Parietal lobe (tissue), 2 donors: ENCODE measurements around the gene TBC1D26. TPM values are rescaled to one million over a fixed set of nuclear protein-coding genes. Genes with fewer than 3 reads are reported as not detected.

Experiments used
- small RNA-seq: library from RNA; depleted of rRNA; stranded (forward); fragments of <200 nt; gene quantifications from one replicate; pipeline ENCODE3, GENCODE V24; 2014; ENCODE audit warnings: low replicate concordance
- total RNA-seq: library from RNA; depleted of rRNA; stranded (reverse); fragments of >200 nt; gene quantifications from one replicate; pipeline ENCODE4 v1.2.3, GENCODE V29; 2014

TBC1D26 gene
- 4.4 TPM for total RNA-seq

GRCh38 chr17:15731900-15732299 is at the start of gene TBC1D26:
Gene TBC1D26, plus strand, starts transcription at chr17:15732283. Its CDS starts 3,066 bp downstream, at chr17:15735349.

GRCh38 chr17:15683824-15684478 is 48.1 kb upstream of the TBC1D26 start, which contains the start of gene TRIM16:
Gene TRIM16, minus strand, starts transcription at chr17:15684311. Its CDS starts 32,702 bp downstream, at chr17:15651609.

GRCh38 chr17:15699413-15699924 is 32.6 kb upstream of the TBC1D26 start, which contains the start of gene ZNF286A:
Gene ZNF286A, plus strand, starts transcription at chr17:15699752. Its CDS starts 578 bp downstream, at chr17:15700330.

Small RNA genes within 50 kb of the gene (small RNA-seq; reads per million reads assigned to genes)
- gene AC015922.1 (not detected), gene RNA5SP436 (not detected)

Other genes starting within 250 kb of the TBC1D26 start
- gene TVP23C, start 168.8 kb upstream of the TBC1D26 start, total RNA-seq, result 169 TPM
- 3.1 TPM for gene FBXW10B, start 112.6 kb upstream of the TBC1D26 start, total RNA-seq
- gene TRIM16, start 48.0 kb upstream of the TBC1D26 start, total RNA-seq, result 44.1 TPM
- 189 TPM for gene ZNF286A, start 32.5 kb upstream of the TBC1D26 start, total RNA-seq
- gene ADORA2B, start 212.8 kb downstream of the TBC1D26 start, total RNA-seq, result 3.1 TPM